RWPE1 (cell line): ENCODE measurements around the gene XPR1.

Experiments
- CTCF ChIA-PET: fragments of 350-600 bp; sonication (Branson Sonifier 250); formaldehyde crosslinking; extraction: SDS; loops from one replicate; lab custom pipeline; 2021; lab: Yijun Ruan, JAX
- POLR2A ChIA-PET: fragments of 400-600 bp; formaldehyde crosslinking; extraction: SDS; loops from one replicate; lab custom pipeline; 2020; ENCODE audit warnings: antibody characterized with exemption; ENCODE audit not compliant: low non-redundant PET; lab: Yijun Ruan, JAX
- DNase-seq: peaks from one replicate; pipeline ENCODE4 v3.0.0; 2012; ENCODE audit warnings: low spot score
- H3K27ac ChIP-seq: fragments of 450-650 bp; 2 replicates; pipeline ENCODE4 v1.5.1; 2017
- CTCF ChIP-seq: fragments of 450-650 bp; conservative IDR thresholded peaks from 2 replicates; pipeline ENCODE4 v1.5.1; 2017; ENCODE audit warnings: low read depth, mild to moderate bottlenecking

Gene XPR1

GRCh38 chr1:180601512-180601911 lies 30.3 kb upstream of the XPR1 start:
- DNase-seq = no peak
- ChIA-PET CTCF (interaction anchor here (0.6 kb wide), 1 partner anchor 16 kb away, joined by 3 read pairs; no protein-coding TSS in a partner anchor), POLR2A (no interaction called here)
- H3K27ac ChIP-seq = no peak overlapping the region
- no peak for TF ChIP-seq CTCF

- CTCF ChIA-PET = no interaction called here
- H3K27ac ChIP-seq = no peak overlapping the region
- no peak for TF ChIP-seq CTCF
- POLR2A ChIA-PET = no interaction called here
- DNase-seq = no peak
These were observed 28.5 kb upstream of the XPR1 start for GRCh38 chr1:180603223-180603849.

GRCh38 chr1:180603850-180604226 lies 28.0 kb upstream of the XPR1 start:
- no peak for TF ChIP-seq CTCF
- POLR2A ChIA-PET = no interaction called here
- no peak for DNase-seq
- no peak overlapping the region for H3K27ac ChIP-seq
- CTCF ChIA-PET = no interaction called here

- ChIA-PET POLR2A (no interaction called here), CTCF (interaction anchor here (0.5 kb wide), 1 partner anchor 173 kb away, joined by 3 read pairs; no protein-coding TSS in a partner anchor)
- H3K27ac ChIP-seq = no peak overlapping the region
- no peak for DNase-seq
- TF ChIP-seq CTCF = no peak
These were observed 25.7 kb upstream of the XPR1 start for GRCh38 chr1:180606155-180606554.

DNA sequence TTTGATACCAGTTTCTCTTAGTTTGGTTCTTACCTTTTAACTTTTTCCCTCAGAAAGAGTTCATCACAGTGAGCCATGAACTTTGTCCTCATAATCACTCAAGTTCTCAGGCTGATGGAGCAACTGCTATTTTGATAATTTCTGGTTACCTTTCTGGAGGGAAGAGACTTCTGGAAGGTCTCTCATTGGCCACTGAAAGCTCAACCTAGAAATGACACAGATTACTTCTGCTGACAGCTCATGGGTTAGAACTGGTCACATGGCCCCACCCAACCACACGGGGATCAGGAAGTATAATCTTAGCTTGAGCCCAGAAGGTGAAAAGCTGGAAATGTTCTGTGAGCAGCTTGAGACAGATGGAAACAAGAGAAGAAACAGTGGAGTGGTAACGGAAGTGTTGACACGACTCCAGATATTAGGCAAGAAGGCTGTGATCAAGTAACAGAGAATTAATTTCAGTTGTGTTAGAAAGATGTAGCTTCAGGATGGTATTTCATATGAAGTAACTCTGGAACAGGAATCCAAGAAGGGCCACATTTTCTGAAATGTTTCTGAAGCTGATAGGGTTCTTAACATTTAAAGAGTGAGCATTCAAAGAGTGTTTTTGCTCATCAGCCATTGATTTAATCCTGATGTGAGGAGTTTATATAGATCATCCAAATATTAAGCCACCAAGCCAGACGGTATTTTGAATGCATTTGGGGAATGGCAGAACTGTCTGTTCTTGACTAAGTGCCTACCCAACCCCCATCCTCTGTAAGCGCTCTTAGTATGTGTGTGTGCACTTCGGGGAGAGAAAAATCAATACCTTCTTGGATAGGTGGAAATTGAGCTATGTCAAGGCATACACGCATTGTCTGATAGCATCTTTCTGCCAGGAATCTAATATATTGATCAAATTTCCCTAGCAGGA lies 21.9 kb upstream of the XPR1 start:
- CTCF ChIA-PET = interaction anchor here (0.7 to 1.1 kb wide), 3 partner anchors 13 to 95 kb away, joined by 3 to 4 read pairs (median 3); no protein-coding TSS in a partner anchor
- TF ChIP-seq CTCF = no peak
- POLR2A ChIA-PET = no interaction called here
- DNase-seq = no peak
- H3K27ac ChIP-seq = no peak overlapping the region

DNA sequence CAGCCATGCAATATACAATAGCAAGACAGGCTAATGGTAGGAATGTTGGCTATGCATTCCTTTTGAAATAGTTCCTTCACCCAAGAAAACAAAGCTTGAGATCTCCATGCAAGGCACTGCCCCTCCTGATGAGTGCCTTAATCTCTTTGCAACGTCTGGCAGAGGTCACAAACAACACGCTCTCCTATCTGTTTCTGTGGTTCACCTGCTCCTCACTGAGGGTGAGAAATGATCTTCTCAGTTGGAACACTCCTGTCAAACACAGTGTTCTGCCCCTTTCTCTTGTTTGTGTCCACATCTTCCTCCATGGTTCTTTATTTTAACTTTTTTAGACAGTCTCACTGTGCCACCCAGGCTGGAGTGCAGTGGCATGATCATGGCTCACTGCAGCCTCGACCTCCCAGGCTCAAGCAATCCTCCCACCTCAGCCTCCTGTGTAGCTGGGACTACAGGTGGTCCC lies 21.2 kb upstream of the XPR1 start:
- no peak for TF ChIP-seq CTCF
- H3K27ac ChIP-seq = no peak overlapping the region
- ChIA-PET POLR2A (no interaction called here), CTCF (interaction anchor here (1.1 kb wide), 1 partner anchor 12 kb away, joined by 3 read pairs; no protein-coding TSS in a partner anchor)
- no peak for DNase-seq
